Ovary (tissue), 3 donors: Measurements from ENCODE around the gene LGALS7.

Experiments
- CTCF ChIP-seq, 3 donors: fragments of 450-650 bp in 2 of 3; fragments of 200-600 bp in 1 of 3; IDR thresholded peaks; one replicate each; pipeline versions ENCODE4 v1.5.1 to v1.8.0; 2016 to 2022; ENCODE audit warnings: antibody characterized with exemption in 3 of 3, mild to moderate bottlenecking in 1 of 3
- POLR2A ChIP-seq: fragments of 450-650 bp; IDR thresholded peaks from one replicate; pipeline ENCODE4 v1.6.1; 2017; ENCODE audit warnings: antibody characterized with exemption, mild to moderate bottlenecking, moderate library complexity
- donor health status: DM: no; HTN: no; CAD: no.

- no peak for TF ChIP-seq CTCF (IDR thresholded peaks at IDR 0.05)
- TF ChIP-seq POLR2A, result no peak
These were observed 28.4 kb downstream of the LGALS7 start for GRCh38 chr19:38744874-38745273.
